Loucy (cell line): ENCODE data around the gene MUC16.

Source experiments
- CTCF ChIP-seq: fragments of 200-600 bp; sonication (generic); conservative IDR thresholded peaks from 2 replicates; pipeline ENCODE4 v1.5.1; 2014; ENCODE audit warnings: mild to moderate bottlenecking, antibody characterized with exemption, low read length
- EZH2phosphoT487 ChIP-seq: fragments of 200-600 bp; IDR thresholded peaks from 2 replicates; pipeline ENCODE4 v1.6.1; 2018; ENCODE audit warnings: antibody characterized with exemption, mild to moderate bottlenecking, moderate library complexity, borderline replicate concordance

- TF ChIP-seq CTCF (no peak), EZH2phosphoT487 (no peak)
These were observed 1.7 kb upstream of the MUC16 start for GRCh38 chr19:9011875-9012274.
